B cell (primary cell): ENCODE measurements around the gene NCKAP5L. TPM values are rescaled to one million over a fixed set of nuclear protein-coding genes. Genes with fewer than 3 reads are reported as not detected.

Experiments
- ATAC-seq: fragments of 200-7000 bp; cut with Tn5 transposase; one replicate; pipeline ENCODE4 v1.10.0; 2021; ENCODE audit warnings: low read depth, mild to moderate bottlenecking, moderate number of reproducible peaks, moderate library complexity
- CTCF ChIA-PET: fragments of 350-600 bp; sonication (Branson Sonifier 250); formaldehyde crosslinking; loops from one replicate; lab custom pipeline; 2021; ENCODE audit warnings: antibody characterized with exemption, inconsistent platforms; lab: Charles Lee
- POLR2A ChIA-PET: fragments of 350-600 bp; sonication (Branson Sonifier 250); formaldehyde crosslinking; loops from one replicate; lab custom pipeline; 2021; ENCODE audit warnings: antibody characterized with exemption; lab: Charles Lee
- DNase-seq: peaks from one replicate; pipeline ENCODE4 v3.0.0; 2013
- H2AFZ ChIP-seq: 2 replicates; pipeline ENCODE4 v1.6.1; 2012; ENCODE audit warnings: mild to moderate bottlenecking, low read depth, low read length; ENCODE audit not compliant: insufficient read depth, poor library complexity, severe bottlenecking
- H3K27ac ChIP-seq, 2 donors: 1 replicate in 1 of 2; 2 replicates in 1 of 2; pipeline ENCODE4 v1.5.1; 2012 to 2013; ENCODE audit warnings: low read length in 2 of 2, mild to moderate bottlenecking in 2 of 2, moderate library complexity in 1 of 2
- H3K27me3 ChIP-seq, 4 experiments: fragments of 200-600 bp in 1 of 4; sonication (generic) in 1 of 4; replicated peaks in 1 of 4; 1 replicate in 2 of 4; 2 replicates in 2 of 4; pipeline versions ENCODE4 v1.6.1 to v1.7.0; 2013 to 2016; ENCODE audit warnings: low read length in 3 of 4, mild to moderate bottlenecking in 2 of 4, mixed read lengths in 1 of 4, moderate library complexity in 1 of 4; ENCODE audit not compliant: insufficient read depth in 4 of 4, control insufficient read depth in 3 of 4; ENCODE audit errors: control extremely low read depth in 1 of 4
- H3K36me3 ChIP-seq, 2 experiments: replicated peaks in 1 of 2; 1 replicate in 1 of 2; 2 replicates in 1 of 2; pipeline versions ENCODE4 v1.6.1 to v1.7.1; 2013; ENCODE audit warnings: low read length in 1 of 2; ENCODE audit not compliant: insufficient read depth in 2 of 2, control insufficient read depth in 1 of 2; ENCODE audit errors: control extremely low read depth in 1 of 2, extremely low read depth in 1 of 2
- H3K4me1 ChIP-seq, 2 donors: fragments of 200-600 bp in 1 of 2; sonication (generic) in 1 of 2; 1 replicate in 1 of 2; 2 replicates in 1 of 2; pipeline versions ENCODE4 v1.5.1 to v1.6.1; 2013 to 2017; ENCODE audit warnings: low read length in 2 of 2; ENCODE audit not compliant: control insufficient read depth in 2 of 2, insufficient read depth in 2 of 2
- H3K4me2 ChIP-seq: replicated peaks from 2 replicates; pipeline ENCODE3; 2012; ENCODE audit warnings: mild to moderate bottlenecking, low read depth, low read length; ENCODE audit not compliant: poor library complexity, severe bottlenecking
- H3K4me3 ChIP-seq, 5 experiments: fragments of 200-600 bp in 1 of 5; sonication (generic) in 1 of 5; 1 replicate in 3 of 5; 2 replicates in 2 of 5; pipeline versions ENCODE4 v1.5.1 to v1.7.0; 2011 to 2016; ENCODE audit warnings: low read length in 4 of 5, mild to moderate bottlenecking in 4 of 5, low read depth in 2 of 5, control low read depth in 1 of 5, moderate library complexity in 1 of 5; ENCODE audit not compliant: insufficient read depth in 1 of 5; ENCODE audit errors: control extremely low read depth in 1 of 5, extremely low read depth in 1 of 5
- H3K79me2 ChIP-seq: fragments of 200-600 bp; sonication (generic); one replicate; pipeline ENCODE4 v1.6.0; 2016; ENCODE audit warnings: low read length; ENCODE audit not compliant: control insufficient read depth, insufficient read depth
- H3K9ac ChIP-seq: fragments of 200-600 bp; sonication (generic); 2 replicates; pipeline ENCODE4 v1.6.1; 2017; ENCODE audit warnings: mild to moderate bottlenecking, low read length, moderate library complexity
- H3K9me3 ChIP-seq, 3 donors: one replicate each; pipeline versions ENCODE4 v1.6.1 to v1.7.1; 2013; ENCODE audit warnings: low read length in 2 of 3; ENCODE audit not compliant: control insufficient read depth in 2 of 3, insufficient read depth in 1 of 3; ENCODE audit errors: control extremely low read depth in 1 of 3
- H4K20me1 ChIP-seq: 2 replicates; pipeline ENCODE4 v1.6.0; 2012; ENCODE audit warnings: mild to moderate bottlenecking, low read length; ENCODE audit not compliant: insufficient read depth, control insufficient read depth, poor library complexity, severe bottlenecking
- H3K27ac Mint-ChIP-seq: one replicate; pipeline ENCODE4 v1.8.0; 2021; ENCODE audit warnings: mixed read lengths
- H3K27me3 Mint-ChIP-seq: one replicate; pipeline ENCODE4 v1.8.0; 2021; ENCODE audit warnings: mixed read lengths
- H3K4me1 Mint-ChIP-seq: one replicate; pipeline ENCODE4 v1.8.0; 2021; ENCODE audit warnings: mixed read lengths
- H3K4me3 Mint-ChIP-seq: one replicate; pipeline ENCODE4 v1.8.0; 2021; ENCODE audit warnings: mixed read lengths
- H3K9me3 Mint-ChIP-seq: one replicate; pipeline ENCODE4 v1.8.0; 2022; ENCODE audit warnings: mixed read lengths; ENCODE audit not compliant: insufficient read depth
- CTCF ChIP-seq: fragments of 200-600 bp; IDR thresholded peaks from one replicate; pipeline ENCODE4 v1.8.0; 2022; ENCODE audit warnings: antibody characterized with exemption, mild to moderate bottlenecking
- EZH2 ChIP-seq: IDR thresholded peaks from 2 replicates; pipeline ENCODE4 v1.6.1; 2012; ENCODE audit warnings: borderline replicate concordance, low read depth, mild to moderate bottlenecking, moderate library complexity, low read length; ENCODE audit not compliant: insufficient read depth, poor library complexity, severe bottlenecking
- WGBS: methylation state at CpG from one replicate; pipeline ENCODE4 v1.1.5; 2013; ENCODE audit warnings: missing lambda C conversion rate; ENCODE audit not compliant: insufficient coverage; 5-methylcytosine and 5-hydroxymethylcytosine counted together
- intact Hi-C: fragments of 100-400 bp; cut with micrococcal nuclease; formaldehyde crosslinking; loops from one replicate; pipeline ENCODE4 v1.10.0; 2022
- polyA plus RNA-seq: library from polyadenylated mRNA; depleted of rRNA; stranded (reverse); fragments of >200 nt; gene quantifications from 2 replicates; pipeline ENCODE4 v1.2.3, GENCODE V29; 2012
- total RNA-seq, 2 donors: library from RNA; stranded (reverse); fragments of 120-200 nt in 1 of 2; gene quantifications; 1 replicate in 1 of 2; 2 replicates in 1 of 2; pipeline versions ENCODE4 v1.2.3 to v1.2.4, GENCODE V29; 2013 to 2022

NCKAP5L gene
- total and polyA plus RNA-seq, 2 donors (not counting 1 experiment from before 2014, with no cell fraction given) = 3.2 to 13.2 TPM

- ChIA-PET CTCF (interaction anchor here (0.6 to 4.7 kb wide), 36 partner anchors 7 to 420 kb away, joined by 3 to 43 read pairs (median 5); partner anchors contain the start of genes BCDIN3D, NCKAP5L and TMBIM6), POLR2A (interaction anchor here (1.0 to 1.2 kb wide), 3 partner anchors 37 to 153 kb away, joined by 4 to 9 read pairs (median 8); partner anchors contain the start of gene TMBIM6)
- TF ChIP-seq CTCF (peak; percentile 83), EZH2 (no peak)
- Histone ChIP-seq H3K27ac (no peak overlapping the region), H3K79me2 (no peaks in the 10 kb centered on the region), H3K9me3 (peaks cover 0 to 3% (median 0%) of the 10 kb centered on the region in 3 donors), H4K20me1 (no peaks in the 10 kb centered on the region), H3K4me3 (no peak overlapping the region), H3K27me3 (peaks cover 0 to 19% (median 5%) of the 10 kb centered on the region in 4 experiments), H3K4me1 (peaks cover 0 to 10% of the 10 kb centered on the region in 2 donors), H2AFZ (peak overlapping the region; percentile 43), H3K4me2 (no peak overlapping the region), H3K9ac (no peak overlapping the region), H3K36me3 (no peaks in the 10 kb centered on the region)
- intact Hi-C loops = loop anchor here (1.0 kb wide), 3 partner anchors 37 to 134 kb away; partner anchors contain the start of gene TMBIM6
- peaks cover 11% of the 10 kb centered on the region for H3K4me1 Mint-ChIP-seq
- DNase-seq (peak; percentile 75), ATAC-seq (peak; percentile 76)
- H3K27me3 Mint-ChIP-seq = peaks cover 27% of the 10 kb centered on the region
- no peaks in the 10 kb centered on the region for H3K9me3 Mint-ChIP-seq
- H3K27ac Mint-ChIP-seq = no peak overlapping the region
- no peak overlapping the region for H3K4me3 Mint-ChIP-seq
- 57% methylated on average over 11 of the region's 19 CpGs for WGBS
Measured at GRCh38 chr12:49777800-49778748, 50.1 kb downstream of the NCKAP5L start.
